Endothelial cell of umbilical vein (primary cell): Measurements from ENCODE around the gene JAGN1. TPM values are rescaled to one million over a fixed set of nuclear protein-coding genes. Genes with fewer than 3 reads are reported as not detected.
"Not testable (repeated sequence)": the region's sequence is repeated elsewhere in the genome, so short reads cannot be mapped to it uniquely, and the experiment has no call there.

Experiments
- BruUV-seq: library from RNA; stranded (reverse); fragments of 400-500 nt; replicated peaks from 2 replicates; lab custom pipeline; 2021; lab: Mats Ljungman, UMichigan
- CTCF ChIA-PET: fragments of 300-600, 350-600 bp; sonication (Branson Sonifier 250); formaldehyde crosslinking; loops from one replicate; lab custom pipeline; 2021; ENCODE audit warnings: antibody characterized with exemption, inconsistent platforms; lab: Charles Lee
- POLR2A ChIA-PET: fragments of 300-600, 350-600 bp; sonication (Branson Sonifier 250); formaldehyde crosslinking; loops from one replicate; lab custom pipeline; 2021; ENCODE audit warnings: antibody characterized with exemption, inconsistent platforms; lab: Charles Lee
- DNase-seq: peaks from one replicate; pipeline ENCODE4 v3.0.0-alpha.2; 2011; ENCODE audit warnings: low read depth, low spot score
- FAIRE-seq: peaks from 2 replicates; lab custom pipeline; 2011; peaks lifted over from hg19 to GRCh38; lab: Jason Lieb, UNC
- H2AFZ ChIP-seq: 2 replicates; pipeline ENCODE4 v1.6.0; 2012; ENCODE audit warnings: low read depth, low read length, control low read depth, inconsistent platforms
- H3K27ac ChIP-seq: 2 replicates; pipeline ENCODE4 v1.5.1; 2011; ENCODE audit warnings: low read depth, mild to moderate bottlenecking, control low read depth, low read length, moderate library complexity; ENCODE audit not compliant: insufficient read depth
- H3K27me3 ChIP-seq, 2 experiments: 2 replicates each; pipeline versions ENCODE4 v1.6.0 to v1.6.1; 2011; ENCODE audit warnings: low read length in 2 of 2, mixed read lengths in 1 of 2; ENCODE audit not compliant: control insufficient read depth in 2 of 2, insufficient read depth in 2 of 2
- H3K36me3 ChIP-seq, 2 experiments: 2 replicates in 1 of 2; 3 replicates in 1 of 2; pipeline ENCODE4 v1.5.1; 2011; ENCODE audit warnings: low read length in 2 of 2, mild to moderate bottlenecking in 1 of 2, moderate library complexity in 1 of 2; ENCODE audit not compliant: control insufficient read depth in 2 of 2, insufficient read depth in 2 of 2; ENCODE audit errors: extremely low read depth in 1 of 2
- H3K4me1 ChIP-seq: 3 replicates; pipeline ENCODE4 v1.5.1; 2011; ENCODE audit warnings: mild to moderate bottlenecking, low read length; ENCODE audit not compliant: control insufficient read depth, insufficient read depth; ENCODE audit errors: extremely low read depth
- H3K4me2 ChIP-seq: 2 replicates; pipeline ENCODE4 v1.6.1; 2011; ENCODE audit warnings: low read length, control low read depth, mixed read lengths; ENCODE audit not compliant: insufficient read depth
- H3K4me3 ChIP-seq, 3 experiments: fragments of 200-600 bp in 1 of 3; sonication (generic), shearing (Covaris generic) in 1 of 3; replicated peaks in 1 of 3; 2 replicates each; pipeline ENCODE4 v1.5.1; 2011 to 2016; ENCODE audit warnings: control low read depth in 3 of 3, low read length in 3 of 3, mild to moderate bottlenecking in 2 of 3, inconsistent platforms in 1 of 3, low read depth in 1 of 3, moderate library complexity in 1 of 3; ENCODE audit not compliant: insufficient read depth in 1 of 3
- H3K79me2 ChIP-seq: 2 replicates; pipeline ENCODE4 v1.6.0; 2012; ENCODE audit warnings: low read length, inconsistent platforms; ENCODE audit not compliant: control insufficient read depth, insufficient read depth
- H3K9ac ChIP-seq: replicated peaks from 2 replicates; pipeline ENCODE3; 2011; ENCODE audit warnings: low read length, control low read depth; ENCODE audit not compliant: insufficient read depth; ENCODE audit errors: extremely low read depth
- H3K9me1 ChIP-seq: replicated peaks from 3 replicates; pipeline ENCODE4 v1.6.0; 2011; ENCODE audit warnings: mild to moderate bottlenecking, low read length; ENCODE audit not compliant: control insufficient read depth, insufficient read depth; ENCODE audit errors: extremely low read depth
- H3K9me3 ChIP-seq: replicated peaks from 2 replicates; pipeline ENCODE4 v1.5.1; 2012; ENCODE audit warnings: low read length, inconsistent platforms; ENCODE audit not compliant: control insufficient read depth, insufficient read depth
- H4K20me1 ChIP-seq: replicated peaks from 2 replicates; pipeline ENCODE3; 2011; ENCODE audit warnings: mild to moderate bottlenecking, low read length; ENCODE audit not compliant: control insufficient read depth, insufficient read depth; ENCODE audit errors: extremely low read depth
- EZH2 ChIP-seq: IDR thresholded peaks from 2 replicates; pipeline ENCODE4 v1.6.1; 2012; ENCODE audit warnings: borderline replicate concordance, low read depth, mild to moderate bottlenecking, moderate library complexity, low read length, inconsistent platforms; ENCODE audit not compliant: severe bottlenecking
- FOS ChIP-seq: IDR thresholded peaks from 2 replicates; pipeline ENCODE4 v1.6.1; 2011; ENCODE audit warnings: mild to moderate bottlenecking, low read length, moderate library complexity, borderline replicate concordance; ENCODE audit not compliant: insufficient read depth
- JUN ChIP-seq: IDR thresholded peaks from 2 replicates; pipeline ENCODE4 v1.6.1; 2011; ENCODE audit warnings: borderline replicate concordance, low read depth; ENCODE audit not compliant: insufficient read length, insufficient read depth
- MYC ChIP-seq: IDR thresholded peaks from one replicate; pipeline ENCODE4 v1.6.1; 2011; ENCODE audit warnings: mild to moderate bottlenecking, low read depth, low read length
- POLR2A ChIP-seq: IDR thresholded peaks from 2 replicates; pipeline ENCODE4 v1.6.1; 2012; ENCODE audit warnings: low read depth, mild to moderate bottlenecking, control low read depth, low read length
- POLR2AphosphoS5 ChIP-seq: IDR thresholded peaks from 2 replicates; pipeline ENCODE4 v1.6.1; 2012; ENCODE audit warnings: low read depth, mild to moderate bottlenecking, control low read depth, low read length, moderate library complexity; ENCODE audit not compliant: insufficient read depth
- dilution Hi-C: fragments of 300-500 bp; cut with MboI; formaldehyde crosslinking; loops from one replicate; pipeline ENCODE4 v1.15.0; 2019; ENCODE audit warnings: low sequenced_read_pairs; ENCODE audit not compliant: extremely low pct_ligation_motif_present
- intact Hi-C: fragments of 100-400 bp; cut with micrococcal nuclease; formaldehyde crosslinking; loops from one replicate; pipeline ENCODE4 v1.10.0; 2022
- polyA plus RNA-seq, 4 experiments: library from polyadenylated mRNA; depleted of rRNA in 3 of 4; stranded (reverse) in 3 of 4; unstranded in 1 of 4; fragments of >200 nt; gene quantifications; 2 replicates each; pipeline versions ENCODE4 v1.2.1 to v1.2.3, GENCODE V29; 2011 to 2012; ENCODE audit warnings: missing spikeins in 1 of 4
- total RNA-seq: library from RNA; stranded (reverse); gene quantifications from 2 replicates; pipeline ENCODE4 v1.2.3, GENCODE V29; 2021
- TF ChIP-seq, protein P1 (sequence below), 2 donors: IDR thresholded peaks; 1 replicate in 1 of 2; 2 replicates in 1 of 2; pipeline ENCODE4 v1.5.1; 2011; ENCODE audit warnings: low read length in 2 of 2, mild to moderate bottlenecking in 2 of 2, moderate library complexity in 2 of 2, control low read depth in 1 of 2, inconsistent platforms in 1 of 2, low read depth in 1 of 2; ENCODE audit not compliant: insufficient read depth in 1 of 2; ENCODE audit errors: extremely low read depth in 1 of 2

Gene JAGN1
- total and polyA plus RNA-seq, 2 donors (not counting 3 experiments of a cell fraction or from before 2014, with no cell fraction given), result 29.6 to 46.5 TPM

DNA sequence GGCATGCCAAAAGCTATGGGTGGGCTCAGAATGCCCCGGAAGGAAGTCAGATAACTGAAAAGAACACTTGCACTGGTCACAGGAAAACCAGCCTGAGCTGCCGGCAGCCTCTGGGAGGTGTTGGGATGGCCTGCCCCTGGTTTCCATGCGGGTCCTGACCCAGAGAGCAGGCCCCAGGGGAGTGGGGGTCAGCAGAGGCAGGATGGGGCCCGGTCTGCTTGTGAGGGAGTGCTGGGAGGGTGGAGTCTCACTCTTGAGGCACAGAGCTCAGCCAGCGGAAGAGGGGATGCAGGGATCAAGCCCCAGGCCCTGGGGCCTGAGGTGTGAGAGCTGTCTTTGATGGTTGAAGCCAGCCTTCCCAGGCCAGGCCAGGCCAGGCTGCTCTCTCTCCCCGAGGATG is 44.2 kb upstream of the JAGN1 start:
- DNase-seq (no peak), FAIRE-seq (no peak)
- dilution Hi-C loops (no loop called here), intact Hi-C loops (no loop called here)
- no TSS peak for BruUV-seq
- ChIA-PET CTCF (interaction anchor here (0.7 to 5.2 kb wide), 4 partner anchors 10 to 100 kb away, joined by 3 to 35 read pairs (median 6); partner anchors contain the start of gene CRELD1), POLR2A (interaction anchor here (0.6 to 0.7 kb wide), 3 partner anchors 8 to 101 kb away, joined by 3 to 5 read pairs (median 4); no protein-coding TSS in a partner anchor)
- Histone ChIP-seq H3K27ac (no peak overlapping the region), H3K9me1 (no peaks in the 10 kb centered on the region), H3K9me3 (no peaks in the 10 kb centered on the region), H3K4me3 (no peak overlapping the region), H3K9ac (no peak overlapping the region), H3K4me2 (no peak overlapping the region), H3K36me3 (peaks cover 2 to 4% of the 10 kb centered on the region in 2 experiments), H3K4me1 (peaks cover 12% of the 10 kb centered on the region), H3K79me2 (peaks cover 3% of the 10 kb centered on the region), H3K27me3 (no peaks in the 10 kb centered on the region), H2AFZ (peak overlapping the region; percentile 26), H4K20me1 (no peaks in the 10 kb centered on the region)
- TF ChIP-seq FOS (no peak), POLR2AphosphoS5 (no peak), POLR2A (no peak), EZH2 (no peak)

DNA sequence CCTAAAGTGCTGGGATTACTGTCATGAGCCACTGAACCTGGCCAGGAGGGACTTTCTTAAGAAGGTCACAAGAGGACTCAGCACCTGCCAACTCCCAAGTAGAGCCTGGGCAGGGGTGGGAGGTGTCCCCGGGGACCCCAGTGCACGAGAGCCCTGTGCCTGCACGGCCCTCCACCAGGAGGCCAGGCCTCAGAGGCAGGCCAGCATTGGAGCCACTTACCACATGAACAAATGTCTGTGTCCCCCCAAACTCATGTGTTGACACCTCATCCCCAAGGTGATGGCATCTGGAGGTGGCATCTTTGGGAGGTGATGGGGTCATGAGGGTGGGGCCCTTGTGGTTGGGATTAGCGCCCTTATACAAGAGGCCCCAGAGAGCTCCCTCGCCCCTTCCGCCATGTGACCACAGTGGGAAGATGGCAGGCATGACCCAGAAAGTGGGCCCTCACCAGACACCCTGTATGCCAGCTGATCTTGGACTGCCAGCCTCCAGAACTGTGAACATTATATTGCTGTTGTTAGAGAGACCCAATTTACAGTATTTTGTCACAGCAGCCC is 43.4 kb upstream of the JAGN1 start:
- peaks cover 12% of the 10 kb centered on the region for H3K4me1 ChIP-seq
- dilution Hi-C loops, result no loop called here
- no TSS peak for BruUV-seq
- no peak overlapping the region for H3K27ac ChIP-seq
- DNase-seq, result no peak
- no peak for FAIRE-seq
- H3K79me2 ChIP-seq, result peaks cover 3% of the 10 kb centered on the region
- ChIA-PET POLR2A (interaction anchor here (0.6 to 0.7 kb wide), 3 partner anchors 9 to 100 kb away, joined by 3 to 5 read pairs (median 4); no protein-coding TSS in a partner anchor), CTCF (interaction anchor here (0.7 to 5.2 kb wide), 4 partner anchors 10 to 100 kb away, joined by 3 to 35 read pairs (median 6); partner anchors contain the start of gene CRELD1)
- TF ChIP-seq EZH2, result no peak
- TF ChIP-seq, protein P1, sequence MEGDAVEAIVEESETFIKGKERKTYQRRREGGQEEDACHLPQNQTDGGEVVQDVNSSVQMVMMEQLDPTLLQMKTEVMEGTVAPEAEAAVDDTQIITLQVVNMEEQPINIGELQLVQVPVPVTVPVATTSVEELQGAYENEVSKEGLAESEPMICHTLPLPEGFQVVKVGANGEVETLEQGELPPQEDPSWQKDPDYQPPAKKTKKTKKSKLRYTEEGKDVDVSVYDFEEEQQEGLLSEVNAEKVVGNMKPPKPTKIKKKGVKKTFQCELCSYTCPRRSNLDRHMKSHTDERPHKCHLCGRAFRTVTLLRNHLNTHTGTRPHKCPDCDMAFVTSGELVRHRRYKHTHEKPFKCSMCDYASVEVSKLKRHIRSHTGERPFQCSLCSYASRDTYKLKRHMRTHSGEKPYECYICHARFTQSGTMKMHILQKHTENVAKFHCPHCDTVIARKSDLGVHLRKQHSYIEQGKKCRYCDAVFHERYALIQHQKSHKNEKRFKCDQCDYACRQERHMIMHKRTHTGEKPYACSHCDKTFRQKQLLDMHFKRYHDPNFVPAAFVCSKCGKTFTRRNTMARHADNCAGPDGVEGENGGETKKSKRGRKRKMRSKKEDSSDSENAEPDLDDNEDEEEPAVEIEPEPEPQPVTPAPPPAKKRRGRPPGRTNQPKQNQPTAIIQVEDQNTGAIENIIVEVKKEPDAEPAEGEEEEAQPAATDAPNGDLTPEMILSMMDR (IDR thresholded peaks at IDR 0.05; ENCODE audit: extremely low read depth in 1 of 2, insufficient read depth in 1 of 2, low read depth in 1 of 2, low read length in 2 of 2), result no peak
- TF ChIP-seq JUN, result no peak
- TF ChIP-seq POLR2A, result no peak
- TF ChIP-seq POLR2AphosphoS5, result no peak
- no peak for TF ChIP-seq MYC
- H3K9me1 ChIP-seq, result no peaks in the 10 kb centered on the region
- intact Hi-C loops, result no loop called here
- no peaks in the 10 kb centered on the region for H3K27me3 ChIP-seq
- no peak overlapping the region for H3K9ac ChIP-seq
- H3K9me3 ChIP-seq, result no peaks in the 10 kb centered on the region
- H4K20me1 ChIP-seq, result no peaks in the 10 kb centered on the region
- H3K4me2 ChIP-seq, result no peak overlapping the region
- no peak overlapping the region for H2AFZ ChIP-seq
- H3K4me3 ChIP-seq, result no peak overlapping the region
- H3K36me3 ChIP-seq, result peaks cover 0 to 2% of the 10 kb centered on the region in 2 experiments

DNA sequence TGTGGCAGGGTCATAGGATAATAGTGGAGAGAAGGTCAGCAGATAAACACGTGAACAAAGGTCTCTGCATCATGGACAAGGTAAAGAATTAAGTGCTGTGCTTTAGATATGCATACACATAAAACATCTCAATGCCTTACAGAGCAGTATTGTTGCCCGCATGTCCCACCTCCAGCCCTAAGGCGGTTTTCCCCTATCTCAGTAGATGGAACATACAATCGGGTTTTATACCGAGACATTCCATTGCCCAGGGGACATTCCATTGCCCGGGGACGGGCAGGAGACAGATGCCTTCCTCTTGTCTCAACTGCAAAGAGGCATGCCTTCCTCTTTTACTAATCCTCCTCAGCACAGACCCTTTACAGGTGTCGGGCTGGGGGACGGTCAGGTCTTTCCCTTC is 42.5 kb upstream of the JAGN1 start:
- H2AFZ ChIP-seq, H3K9ac ChIP-seq, dilution Hi-C loops, FAIRE-seq, H3K9me1 ChIP-seq, BruUV-seq, H3K4me2 ChIP-seq, H3K9me3 ChIP-seq, H3K4me3 ChIP-seq, POLR2A ChIA-PET, H3K4me1 ChIP-seq, H3K79me2 ChIP-seq, H3K36me3 ChIP-seq, H4K20me1 ChIP-seq, DNase-seq, H3K27ac ChIP-seq, H3K27me3 ChIP-seq: not testable (repeated sequence)
- CTCF ChIA-PET, result interaction anchor here (1.3 to 1.4 kb wide), 4 partner anchors 10 to 99 kb away, joined by 3 to 11 read pairs (median 6); no protein-coding TSS in a partner anchor
- intact Hi-C loops, result loop anchor here (1.0 kb wide), 1 partner anchor 98 kb away; no protein-coding TSS in a partner anchor
